Measurements from ENCODE around the gene USP48.

Gene USP48

GRCh38 chr1:21664806-21665588 lies 118.0 kb downstream of the USP48 start:
- no peak for DNase-seq

GRCh38 chr1:21663951-21664805 lies 118.8 kb downstream of the USP48 start:
- DNase-seq, result no peak

GRCh38 chr1:21663248-21663950 lies 119.5 kb downstream of the USP48 start:
- no peak for DNase-seq

GRCh38 chr1:21662426-21663247 lies 120.3 kb downstream of the USP48 start:
- DNase-seq, result no peak

- DNase-seq, result no peak
These were observed 121.1 kb downstream of the USP48 start for GRCh38 chr1:21661886-21662285.

GRCh38 chr1:21659924-21660326 lies 123.0 kb downstream of the USP48 start:
- DNase-seq, result no peak

GRCh38 chr1:21659099-21659923 lies 123.6 kb downstream of the USP48 start:
- DNase-seq, result peak; percentile 86

GRCh38 chr1:21657456-21658190 lies 125.3 kb downstream of the USP48 start:
- no peak for DNase-seq

- DNase-seq, result no peak
These were observed 127.2 kb downstream of the USP48 start for GRCh38 chr1:21655748-21656147.

GRCh38 chr1:21655259-21655658 lies 127.7 kb downstream of the USP48 start:
- no peak for DNase-seq

GRCh38 chr1:21654209-21654608 lies 128.7 kb downstream of the USP48 start:
- no peak for DNase-seq

- DNase-seq, result no peak
These were observed 129.2 kb downstream of the USP48 start for GRCh38 chr1:21653744-21654100.

- no peak for DNase-seq
These were observed 129.8 kb downstream of the USP48 start for GRCh38 chr1:21652937-21653743.

- no peak for DNase-seq
These were observed 130.6 kb downstream of the USP48 start for GRCh38 chr1:21652101-21652936.

GRCh38 chr1:21651214-21652042 lies 131.5 kb downstream of the USP48 start:
- peak; percentile 57 for DNase-seq

GRCh38 chr1:21650400-21650799 lies 132.5 kb downstream of the USP48 start:
- no peak for DNase-seq

GRCh38 chr1:21649315-21649714 lies 133.6 kb downstream of the USP48 start:
- no peak for DNase-seq

GRCh38 chr1:21648791-21649190 lies 134.2 kb downstream of the USP48 start:
- DNase-seq, result no peak

All from CD4-positive, alpha-beta T cell treated with Interleukin-21 for 1 hour (primary cell).